Activated CD8-positive, alpha-beta T cell treated with anti-CD3 and anti-CD28 coated beads for 36 hours (primary cell): ENCODE measurements around the gene TNFSF18. TPM values are rescaled to one million over a fixed set of nuclear protein-coding genes. Genes with fewer than 3 reads are reported as not detected.

Source experiments
- ATAC-seq: fragments of 200-7000 bp; cut with Tn5 transposase; one replicate; pipeline ENCODE4 v1.10.0; 2021; ENCODE audit warnings: mild to moderate bottlenecking, moderate library complexity
- CTCF ChIA-PET: fragments of 350-600 bp; sonication (Branson Sonifier 250); formaldehyde crosslinking; loops from one replicate; lab custom pipeline; 2021; ENCODE audit warnings: antibody characterized with exemption; lab: Charles Lee
- POLR2A ChIA-PET: fragments of 350-600 bp; sonication (Branson Sonifier 250); formaldehyde crosslinking; loops from one replicate; lab custom pipeline; 2021; ENCODE audit warnings: antibody characterized with exemption; lab: Charles Lee
- DNase-seq: peaks from one replicate; pipeline ENCODE4 v3.0.0-alpha.2; 2020
- H3K27ac Mint-ChIP-seq: one replicate; pipeline ENCODE4 v1.8.0; 2021; ENCODE audit warnings: mild to moderate bottlenecking, mixed read lengths
- H3K27me3 Mint-ChIP-seq: one replicate; pipeline ENCODE4 v1.8.0; 2021; ENCODE audit warnings: mixed read lengths
- H3K36me3 Mint-ChIP-seq: one replicate; pipeline ENCODE4 v1.8.0; 2021; ENCODE audit warnings: low read depth, mixed read lengths
- H3K4me1 Mint-ChIP-seq: one replicate; pipeline ENCODE4 v1.8.0; 2021; ENCODE audit warnings: low read depth, mixed read lengths
- H3K4me3 Mint-ChIP-seq: one replicate; pipeline ENCODE4 v1.8.0; 2021; ENCODE audit warnings: mild to moderate bottlenecking, moderate library complexity, mixed read lengths
- H3K9me3 Mint-ChIP-seq: one replicate; pipeline ENCODE4 v1.8.0; 2021; ENCODE audit warnings: mixed read lengths
- intact Hi-C: fragments of 100-400 bp; cut with micrococcal nuclease; formaldehyde crosslinking; loops from one replicate; pipeline ENCODE4 v1.10.0; 2022
- total RNA-seq, 2 experiments: library from RNA; stranded (reverse); gene quantifications; one replicate each; pipeline ENCODE4 v1.2.3, GENCODE V29; 2021
- TF ChIP-seq, protein P1 (sequence below): fragments of 200-600 bp; IDR thresholded peaks from one replicate; pipeline ENCODE4 v1.8.0; 2022; ENCODE audit warnings: antibody characterized with exemption, mild to moderate bottlenecking

Gene TNFSF18
- total RNA-seq, 2 experiments from 2014 or later = not detected

DNA sequence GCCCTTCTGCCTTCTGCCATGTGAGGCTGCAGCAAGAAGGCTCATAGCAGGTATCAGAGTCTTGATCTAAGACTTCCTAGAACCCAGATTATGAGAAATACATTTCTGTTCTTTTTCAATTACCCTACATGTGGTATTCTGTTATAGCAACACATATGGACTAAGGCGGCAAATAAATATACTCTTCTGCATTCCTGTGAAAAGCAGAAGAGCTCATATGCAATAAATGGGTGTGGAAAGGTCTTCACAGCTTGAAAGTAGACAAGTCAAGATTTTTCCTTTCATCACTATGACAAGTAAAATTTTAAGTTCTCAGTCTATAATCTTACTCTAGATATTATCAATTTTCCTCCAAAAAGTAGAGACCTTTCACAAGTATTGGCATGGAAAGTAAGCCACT, 36.6 kb downstream of the TNFSF18 start:
- Mint-ChIP-seq H3K27ac (no peak overlapping the region), H3K9me3 (no peaks in the 10 kb centered on the region), H3K27me3 (peaks cover 5% of the 10 kb centered on the region), H3K4me1 (peaks cover 8% of the 10 kb centered on the region), H3K4me3 (no peak overlapping the region), H3K36me3 (no peaks in the 10 kb centered on the region)
- ChIA-PET CTCF (no interaction called here), POLR2A (no interaction called here)
- no peak for DNase-seq
- ATAC-seq = no peak
- TF ChIP-seq, protein P1, sequence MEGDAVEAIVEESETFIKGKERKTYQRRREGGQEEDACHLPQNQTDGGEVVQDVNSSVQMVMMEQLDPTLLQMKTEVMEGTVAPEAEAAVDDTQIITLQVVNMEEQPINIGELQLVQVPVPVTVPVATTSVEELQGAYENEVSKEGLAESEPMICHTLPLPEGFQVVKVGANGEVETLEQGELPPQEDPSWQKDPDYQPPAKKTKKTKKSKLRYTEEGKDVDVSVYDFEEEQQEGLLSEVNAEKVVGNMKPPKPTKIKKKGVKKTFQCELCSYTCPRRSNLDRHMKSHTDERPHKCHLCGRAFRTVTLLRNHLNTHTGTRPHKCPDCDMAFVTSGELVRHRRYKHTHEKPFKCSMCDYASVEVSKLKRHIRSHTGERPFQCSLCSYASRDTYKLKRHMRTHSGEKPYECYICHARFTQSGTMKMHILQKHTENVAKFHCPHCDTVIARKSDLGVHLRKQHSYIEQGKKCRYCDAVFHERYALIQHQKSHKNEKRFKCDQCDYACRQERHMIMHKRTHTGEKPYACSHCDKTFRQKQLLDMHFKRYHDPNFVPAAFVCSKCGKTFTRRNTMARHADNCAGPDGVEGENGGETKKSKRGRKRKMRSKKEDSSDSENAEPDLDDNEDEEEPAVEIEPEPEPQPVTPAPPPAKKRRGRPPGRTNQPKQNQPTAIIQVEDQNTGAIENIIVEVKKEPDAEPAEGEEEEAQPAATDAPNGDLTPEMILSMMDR = no peak
- intact Hi-C loops = no loop called here

DNA sequence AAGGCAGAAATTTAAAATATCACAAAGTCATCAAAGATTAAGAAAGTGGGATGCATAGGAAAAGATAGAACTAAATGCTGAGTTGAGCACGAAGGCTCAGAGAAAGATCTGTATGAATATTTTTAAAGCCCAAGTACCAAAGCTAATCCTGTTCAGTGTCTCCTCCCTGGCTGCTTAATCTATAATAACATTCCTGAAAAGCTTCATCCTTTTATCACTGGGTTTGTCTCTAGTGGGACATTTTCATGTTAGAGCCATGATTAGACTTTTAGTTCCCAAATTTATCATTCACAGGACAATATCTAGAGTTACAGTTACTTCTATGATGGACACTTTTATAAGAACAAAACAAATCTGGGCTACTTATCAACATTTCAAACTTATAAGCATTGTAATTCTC, 38.6 kb downstream of the TNFSF18 start:
- Mint-ChIP-seq H3K27ac (no peak overlapping the region), H3K4me1 (peaks cover 2% of the 10 kb centered on the region), H3K9me3 (peaks cover 1% of the 10 kb centered on the region), H3K27me3 (peaks cover 5% of the 10 kb centered on the region), H3K36me3 (no peaks in the 10 kb centered on the region), H3K4me3 (no peak overlapping the region)
- ATAC-seq (no peak), DNase-seq (no peak)
- ChIA-PET CTCF (no interaction called here), POLR2A (no interaction called here)
- intact Hi-C loops = no loop called here
- TF ChIP-seq, protein P1 = no peak

DNA sequence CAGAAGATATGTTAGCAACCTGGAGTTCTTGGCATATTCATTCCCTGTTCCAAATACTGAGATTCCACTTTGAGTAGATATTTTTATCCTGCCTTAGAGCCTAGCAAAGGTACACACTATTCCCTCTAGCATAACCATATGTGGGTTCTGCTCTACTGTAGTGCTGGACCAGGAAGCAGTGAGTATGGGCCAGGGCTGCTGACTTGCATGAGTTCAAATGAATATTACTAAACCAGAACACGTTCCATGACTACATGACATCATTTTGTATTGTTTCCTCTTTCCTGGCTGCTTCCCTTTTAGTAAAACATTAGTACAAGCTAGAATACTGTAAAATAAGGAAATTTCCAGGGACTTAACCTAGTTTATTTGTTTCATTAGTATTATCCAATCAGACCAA, 41.1 kb downstream of the TNFSF18 start:
- ChIA-PET POLR2A (no interaction called here), CTCF (interaction anchor here (2.3 kb wide), 1 partner anchor 18 kb away, joined by 4 read pairs; no protein-coding TSS in a partner anchor)
- ATAC-seq (no peak), DNase-seq (no peak)
- Mint-ChIP-seq H3K4me1 (no peaks in the 10 kb centered on the region), H3K27ac (no peak overlapping the region), H3K36me3 (no peaks in the 10 kb centered on the region), H3K9me3 (peaks cover 1% of the 10 kb centered on the region), H3K4me3 (no peak overlapping the region), H3K27me3 (peaks cover 5% of the 10 kb centered on the region)
- TF ChIP-seq, protein P1 = no peak
- intact Hi-C loops = no loop called here

DNA sequence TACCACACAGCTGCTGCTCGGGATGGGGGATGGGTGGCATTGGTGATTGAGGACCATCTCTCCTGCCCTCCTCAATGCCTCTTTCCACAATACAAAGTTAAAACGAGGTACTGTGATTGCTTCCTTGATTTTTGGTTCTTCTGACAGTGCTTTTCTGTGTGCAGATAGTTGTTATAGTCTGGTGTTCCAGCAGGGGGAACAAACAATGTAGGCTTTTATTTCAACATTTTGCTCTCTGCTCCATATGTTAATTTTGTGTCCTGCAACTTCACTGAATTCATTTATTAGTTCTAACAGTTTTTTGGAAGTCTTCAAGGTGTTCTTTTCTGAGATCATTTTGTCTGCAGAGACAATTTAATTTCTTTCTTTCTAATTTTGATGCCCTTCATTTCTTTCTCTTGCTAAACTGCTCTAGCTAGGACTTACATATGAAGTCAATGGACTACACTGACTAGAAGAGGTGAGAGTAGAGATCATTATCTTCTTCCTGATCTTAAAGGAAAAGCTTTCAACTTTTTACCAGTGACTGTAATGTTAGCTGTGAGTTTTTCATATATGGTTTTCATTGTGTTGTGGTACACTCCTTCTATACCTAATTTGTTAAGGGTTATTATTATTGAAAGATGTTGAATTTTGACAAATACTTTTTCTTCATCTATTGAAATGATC, 45.4 kb downstream of the TNFSF18 start:
- ChIA-PET POLR2A (no interaction called here), CTCF (interaction anchor here (1.6 kb wide), 1 partner anchor 260 kb away, joined by 4 read pairs; no protein-coding TSS in a partner anchor)
- DNase-seq (no peak), ATAC-seq (no peak)
- H3K27ac Mint-ChIP-seq = no peak overlapping the region
- H3K36me3 Mint-ChIP-seq = peaks cover 2% of the 10 kb centered on the region
- H3K4me3 Mint-ChIP-seq = no peak overlapping the region
- intact Hi-C loops = no loop called here
- TF ChIP-seq, protein P1 = no peak
- no peaks in the 10 kb centered on the region for H3K27me3 Mint-ChIP-seq
- peaks cover 7% of the 10 kb centered on the region for H3K9me3 Mint-ChIP-seq
- no peaks in the 10 kb centered on the region for H3K4me1 Mint-ChIP-seq

DNA sequence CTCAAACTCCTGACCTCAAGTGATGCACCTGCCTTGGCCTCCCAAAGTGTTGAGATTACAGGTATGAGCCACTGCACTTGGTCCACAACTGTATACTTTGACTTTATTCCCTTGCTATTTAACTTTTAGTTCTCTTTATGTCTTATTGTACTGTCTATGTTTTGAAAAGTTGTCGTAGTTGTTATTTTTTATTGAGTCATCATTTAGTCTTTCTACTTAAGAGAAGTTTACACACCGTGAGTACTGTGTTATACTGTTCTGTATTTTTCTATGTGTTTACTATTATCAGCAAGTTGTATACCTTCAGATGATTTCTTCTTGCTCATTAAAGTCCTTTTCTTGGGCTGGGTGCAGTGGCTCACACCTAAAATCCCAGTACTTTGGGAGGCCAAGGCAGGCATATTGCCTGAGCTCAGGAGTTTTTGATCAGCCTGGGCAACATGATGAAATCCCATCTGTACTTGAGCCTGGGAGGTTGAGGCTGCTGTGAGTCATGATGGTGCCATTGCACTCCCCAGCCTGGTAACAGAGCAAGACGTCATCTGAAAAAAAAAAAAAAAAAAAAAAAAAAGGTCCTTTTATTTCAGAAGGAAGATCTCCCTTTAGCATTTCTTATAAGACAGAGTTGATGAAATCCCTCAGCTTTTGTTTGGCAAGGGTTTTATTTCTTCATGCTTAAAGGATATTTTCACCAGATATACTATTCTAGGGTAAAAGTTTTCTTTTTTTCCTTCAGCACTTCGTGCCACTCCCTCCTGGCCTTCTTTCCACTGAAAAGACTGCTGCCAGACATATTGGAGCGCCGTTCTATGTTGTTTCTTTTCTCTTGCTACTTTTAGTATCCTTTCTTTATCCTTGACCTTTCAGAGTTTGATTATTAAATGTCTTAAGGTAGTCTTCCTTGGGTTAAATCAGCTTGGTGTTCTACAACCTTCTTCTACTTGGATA, 47.6 kb downstream of the TNFSF18 start:
- POLR2A ChIA-PET = no interaction called here

More for the DNA sequence above, 47.6 kb downstream of the TNFSF18 start:
- CTCF ChIA-PET = no interaction called here
- Mint-ChIP-seq H3K27ac (no peak overlapping the region), H3K4me3 (no peak overlapping the region), H3K9me3 (peaks cover 6% of the 10 kb centered on the region), H3K27me3 (no peaks in the 10 kb centered on the region), H3K4me1 (no peaks in the 10 kb centered on the region), H3K36me3 (peaks cover 2% of the 10 kb centered on the region)
- TF ChIP-seq, protein P1 = no peak
- ATAC-seq (no peak), DNase-seq (no peak)
- intact Hi-C loops = no loop called here
